Esophagus squamous epithelium (tissue), 4 donors: ENCODE measurements around the gene DGKD.

Source experiments
- CTCF ChIP-seq, 6 experiments: fragments of 450-650 bp in 4 of 6; fragments of 200-600 bp in 2 of 6; sonication (generic) in 2 of 6; IDR thresholded peaks; one replicate each; pipeline ENCODE4 v1.5.1; 2016 to 2019; ENCODE audit warnings: antibody characterized with exemption in 6 of 6, mild to moderate bottlenecking in 4 of 6, moderate library complexity in 4 of 6
- POLR2A ChIP-seq, 4 donors: fragments of 450-650 bp; IDR thresholded peaks; one replicate each; pipeline ENCODE4 v1.6.1; 2017; ENCODE audit warnings: antibody characterized with exemption in 4 of 4, mild to moderate bottlenecking in 4 of 4, moderate library complexity in 3 of 4

GRCh38 chr2:233434666-233435330 is 80.5 kb downstream of the DGKD start:
- TF ChIP-seq CTCF (IDR thresholded peaks at IDR 0.05), result no peak
- no peak for TF ChIP-seq POLR2A (IDR thresholded peaks at IDR 0.05)
